Sigmoid colon (tissue), 7 donors: Measurements from ENCODE around the gene PRR12. TPM values are rescaled to one million over a fixed set of nuclear protein-coding genes. Genes with fewer than 3 reads are reported as not detected.

ENCODE experiments used
- DNase-seq: peaks from one replicate; pipeline ENCODE4 v3.0.0-alpha.2; 2019
- H3K27ac ChIP-seq, 4 donors: fragments of 200-600 bp; sonication (generic); one replicate each; pipeline ENCODE4 v1.5.1; 2016 to 2019; ENCODE audit warnings: mild to moderate bottlenecking in 1 of 4
- H3K27me3 ChIP-seq, 3 donors: fragments of 200-600 bp; sonication (generic); one replicate each; pipeline ENCODE4 v1.5.1; 2019; ENCODE audit warnings: mild to moderate bottlenecking in 1 of 3
- H3K36me3 ChIP-seq, 4 donors: fragments of 200-600 bp; sonication (generic); one replicate each; pipeline ENCODE4 v1.5.1; 2016 to 2019
- H3K4me1 ChIP-seq, 4 donors: fragments of 200-600 bp; sonication (generic); one replicate each; pipeline ENCODE4 v1.5.1; 2017 to 2019
- H3K4me3 ChIP-seq, 4 donors: fragments of 200-600 bp; sonication (generic); one replicate each; pipeline ENCODE4 v1.5.1; 2017 to 2019; ENCODE audit warnings: mild to moderate bottlenecking in 2 of 4, moderate library complexity in 1 of 4
- H3K9me3 ChIP-seq, 4 donors: fragments of 200-600 bp in 3 of 4; sonication (generic) in 3 of 4; one replicate each; pipeline versions ENCODE4 v1.5.1 to v1.6.1; 2013 to 2019
- EP300 ChIP-seq, 4 donors: sonication (generic); formaldehyde crosslinking; IDR thresholded peaks; one replicate each; pipeline ENCODE4 v1.6.1; 2017; ENCODE audit warnings: antibody characterized with exemption in 4 of 4
- POLR2A ChIP-seq, 2 donors: fragments of 450-650 bp; IDR thresholded peaks; one replicate each; pipeline ENCODE4 v1.6.1; 2016; ENCODE audit warnings: antibody characterized with exemption in 2 of 2, mild to moderate bottlenecking in 2 of 2, moderate library complexity in 2 of 2
- POLR2AphosphoS5 ChIP-seq, 4 donors: sonication (generic); formaldehyde crosslinking; IDR thresholded peaks; one replicate each; pipeline ENCODE4 v1.6.1; 2017; ENCODE audit warnings: antibody characterized with exemption in 4 of 4
- WGBS, 2 donors: extraction: QIAGEN DNeasy Blood & Tissue Kit; methylation state at CpG; one replicate each; pipeline ENCODE4 v1.1.7; 2013; 5-methylcytosine and 5-hydroxymethylcytosine counted together
- intact Hi-C: fragments of 100-400 bp; cut with DNase I; formaldehyde crosslinking; loops from one replicate; pipeline ENCODE4 v1.15.1; 2023
- polyA plus RNA-seq, 3 donors: library from polyadenylated mRNA; stranded (reverse); fragments of 200-250 nt; gene quantifications; one replicate each; pipeline ENCODE4 v1.2.3, GENCODE V29; 2013
- total RNA-seq, 4 donors: library from RNA; depleted of rRNA; stranded (reverse); fragments of >200 nt; gene quantifications; one replicate each; pipeline ENCODE4 v1.1.0, GENCODE V29; 2016
- TF ChIP-seq, protein P1 (sequence below), 4 experiments: fragments of 450-650 bp in 3 of 4; fragments of 200-600 bp in 1 of 4; IDR thresholded peaks; one replicate each; pipeline ENCODE4 v1.5.1; 2016 to 2019; ENCODE audit warnings: antibody characterized with exemption in 4 of 4, mild to moderate bottlenecking in 3 of 4, moderate library complexity in 2 of 4
- donor health status: healthy with polysubstance abuse.
- donor health status: Bipolar disorder and iron deficiency.
- donor health status: healthy.

Gene PRR12
- total and polyA plus RNA-seq, 7 donors, result 3.0 to 20.4 (median 5.7) TPM

- Histone ChIP-seq H3K27me3 (no peaks in the 10 kb centered on the region), H3K9me3 (no peaks in the 10 kb centered on the region), H3K4me1 (peaks cover 0 to 45% (median 27%) of the 10 kb centered on the region in 4 donors), H3K27ac (peak overlapping the region; percentile 92 to 97 (median 96)), H3K4me3 (peak overlapping the region; percentile 71 to 95 (median 88)), H3K36me3 (peaks cover 15 to 37% (median 35%) of the 10 kb centered on the region in 4 donors)
- TF ChIP-seq POLR2A (IDR thresholded peaks at IDR 0.05) (no peak), POLR2AphosphoS5 (IDR thresholded peaks at IDR 0.05) (no peak)
- TF ChIP-seq, protein P1, sequence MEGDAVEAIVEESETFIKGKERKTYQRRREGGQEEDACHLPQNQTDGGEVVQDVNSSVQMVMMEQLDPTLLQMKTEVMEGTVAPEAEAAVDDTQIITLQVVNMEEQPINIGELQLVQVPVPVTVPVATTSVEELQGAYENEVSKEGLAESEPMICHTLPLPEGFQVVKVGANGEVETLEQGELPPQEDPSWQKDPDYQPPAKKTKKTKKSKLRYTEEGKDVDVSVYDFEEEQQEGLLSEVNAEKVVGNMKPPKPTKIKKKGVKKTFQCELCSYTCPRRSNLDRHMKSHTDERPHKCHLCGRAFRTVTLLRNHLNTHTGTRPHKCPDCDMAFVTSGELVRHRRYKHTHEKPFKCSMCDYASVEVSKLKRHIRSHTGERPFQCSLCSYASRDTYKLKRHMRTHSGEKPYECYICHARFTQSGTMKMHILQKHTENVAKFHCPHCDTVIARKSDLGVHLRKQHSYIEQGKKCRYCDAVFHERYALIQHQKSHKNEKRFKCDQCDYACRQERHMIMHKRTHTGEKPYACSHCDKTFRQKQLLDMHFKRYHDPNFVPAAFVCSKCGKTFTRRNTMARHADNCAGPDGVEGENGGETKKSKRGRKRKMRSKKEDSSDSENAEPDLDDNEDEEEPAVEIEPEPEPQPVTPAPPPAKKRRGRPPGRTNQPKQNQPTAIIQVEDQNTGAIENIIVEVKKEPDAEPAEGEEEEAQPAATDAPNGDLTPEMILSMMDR (IDR thresholded peaks at IDR 0.05), result no peak
- peak; percentile 69 for DNase-seq
- intact Hi-C loops, result loop anchor here (5.0 kb wide), 2 partner anchors 85 to 720 kb away; partner anchors contain the start of genes PPP1R15A and PRMT1
- 1 to 4% methylated on average over 28 of the region's 28 CpGs for WGBS, 2 donors
These were observed 1.7 kb downstream of the PRR12 start for GRCh38 chr19:49592486-49593232.

DNA sequence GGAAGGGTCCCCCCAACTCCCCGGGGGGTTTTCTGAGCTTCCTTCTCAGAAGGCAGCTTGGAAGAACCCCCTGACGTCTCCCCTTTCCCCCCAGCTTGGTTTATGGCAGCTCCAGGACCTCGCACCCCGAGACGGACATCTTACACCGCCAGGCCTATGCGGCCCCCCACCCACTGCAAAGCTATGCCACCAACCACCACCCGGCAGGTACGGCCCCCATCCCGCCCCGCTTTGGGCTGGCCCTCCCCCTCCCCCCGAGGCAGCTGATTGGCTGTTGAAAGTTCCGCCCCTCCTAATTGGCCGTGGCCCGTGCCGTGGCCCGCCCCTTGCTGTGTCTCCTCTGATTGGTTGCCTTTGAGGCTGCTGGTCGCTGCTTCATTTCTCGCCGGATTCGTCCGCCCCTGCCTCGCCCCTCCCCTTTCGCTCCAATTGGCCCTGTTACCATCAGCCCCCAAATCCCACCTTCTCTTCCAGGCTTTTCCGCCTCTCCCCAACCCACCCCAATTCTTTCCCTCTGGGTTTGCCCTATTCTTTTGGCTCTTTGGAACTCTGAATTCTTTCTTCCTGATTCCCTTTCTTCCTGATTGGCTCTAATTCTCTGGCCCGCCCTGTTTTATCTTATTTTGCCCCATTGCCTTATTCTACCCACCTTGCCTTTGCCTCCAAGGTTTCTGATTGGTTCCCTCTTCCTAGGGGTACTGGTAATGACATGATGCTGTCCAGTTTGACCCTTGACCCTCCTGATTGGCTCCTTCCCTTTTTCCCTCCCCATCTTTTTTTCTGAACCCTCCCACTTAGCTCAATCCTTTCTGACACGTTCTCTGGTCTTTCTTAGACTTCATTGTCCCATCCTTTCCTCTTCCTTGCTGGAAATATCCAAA lies 2.5 kb downstream of the PRR12 start:
- Histone ChIP-seq H3K4me1 (peaks cover 0 to 45% (median 27%) of the 10 kb centered on the region in 4 donors), H3K36me3 (peaks cover 15 to 43% (median 38%) of the 10 kb centered on the region in 4 donors), H3K27me3 (no peaks in the 10 kb centered on the region), H3K9me3 (no peaks in the 10 kb centered on the region), H3K27ac (peak overlapping the region; percentile 92 to 97 (median 96)), H3K4me3 (peak overlapping the region; percentile 21 to 95 (median 88))
- WGBS, 2 donors, result 5 to 7% methylated on average over 27 of the region's 27 CpGs
- intact Hi-C loops, result loop anchor here (5.0 kb wide), 2 partner anchors 84 to 721 kb away; partner anchors contain the start of genes PPP1R15A and PRMT1
- TF ChIP-seq EP300 (IDR thresholded peaks at IDR 0.05) (no peak), POLR2AphosphoS5 (IDR thresholded peaks at IDR 0.05) (peak in 1 of 4 donors; percentile 9)
- peak; percentile 97 for DNase-seq

GRCh38 chr19:49594157-49594992 lies 3.4 kb downstream of the PRR12 start:
- 93 to 95% methylated on average over 35 of the region's 35 CpGs for WGBS, 2 donors
- Histone ChIP-seq H3K36me3 (peaks cover 15 to 52% (median 40%) of the 10 kb centered on the region in 4 donors), H3K9me3 (no peaks in the 10 kb centered on the region), H3K27me3 (no peaks in the 10 kb centered on the region), H3K4me1 (peaks cover 0 to 45% (median 27%) of the 10 kb centered on the region in 4 donors), H3K27ac (peak overlapping the region; percentile 92 to 97 (median 96)), H3K4me3 (no peak overlapping the region)
- DNase-seq, result no peak
- intact Hi-C loops, result loop anchor here (5.0 kb wide), 2 partner anchors 83 to 722 kb away; partner anchors contain the start of genes PPP1R15A and PRMT1
- TF ChIP-seq, protein P1 (IDR thresholded peaks at IDR 0.05), result no peak
- no peak for TF ChIP-seq POLR2AphosphoS5 (IDR thresholded peaks at IDR 0.05)
- TF ChIP-seq EP300 (IDR thresholded peaks at IDR 0.05), result no peak

GRCh38 chr19:49594993-49595818 lies 4.2 kb downstream of the PRR12 start:
- no peak for TF ChIP-seq POLR2A (IDR thresholded peaks at IDR 0.05)
- TF ChIP-seq POLR2AphosphoS5 (IDR thresholded peaks at IDR 0.05), result no peak
- no peak for TF ChIP-seq EP300 (IDR thresholded peaks at IDR 0.05)
- TF ChIP-seq, protein P1 (IDR thresholded peaks at IDR 0.05), result no peak
- H3K36me3 ChIP-seq, result peaks cover 15 to 61% (median 48%) of the 10 kb centered on the region in 4 donors
- H3K4me3 ChIP-seq, result no peak overlapping the region
- H3K4me1 ChIP-seq, result peaks cover 0 to 39% (median 27%) of the 10 kb centered on the region in 4 donors
- H3K9me3 ChIP-seq, result no peaks in the 10 kb centered on the region
- peak overlapping the region in 2 of 4 donors; percentile 94 to 97 for H3K27ac ChIP-seq
- no peaks in the 10 kb centered on the region for H3K27me3 ChIP-seq
- DNase-seq, result no peak
- WGBS, 2 donors, result 92 to 94% methylated on average over 35 of the region's 35 CpGs
- intact Hi-C loops, result loop anchor here (5.0 kb wide), 2 partner anchors 82 to 723 kb away; partner anchors contain the start of genes PPP1R15A and PRMT1
